Limb (tissue), 2 donors: ENCODE measurements around the gene GMPR2.

Experiments used
- DNase-seq, 2 donors: peaks; one replicate each; pipeline ENCODE4 v3.0.0-alpha.2; 2016; ENCODE audit errors: extremely low spot score in 2 of 2

The GMPR2 gene

GRCh38 chr14:24251880-24252288 lies 19.2 kb downstream of the GMPR2 start:
- no peak for DNase-seq

GRCh38 chr14:24252289-24253124 lies 19.8 kb downstream of the GMPR2 start:
- DNase-seq, result no peak

GRCh38 chr14:24253936-24254335 lies 21.2 kb downstream of the GMPR2 start:
- no peak for DNase-seq

DNA sequence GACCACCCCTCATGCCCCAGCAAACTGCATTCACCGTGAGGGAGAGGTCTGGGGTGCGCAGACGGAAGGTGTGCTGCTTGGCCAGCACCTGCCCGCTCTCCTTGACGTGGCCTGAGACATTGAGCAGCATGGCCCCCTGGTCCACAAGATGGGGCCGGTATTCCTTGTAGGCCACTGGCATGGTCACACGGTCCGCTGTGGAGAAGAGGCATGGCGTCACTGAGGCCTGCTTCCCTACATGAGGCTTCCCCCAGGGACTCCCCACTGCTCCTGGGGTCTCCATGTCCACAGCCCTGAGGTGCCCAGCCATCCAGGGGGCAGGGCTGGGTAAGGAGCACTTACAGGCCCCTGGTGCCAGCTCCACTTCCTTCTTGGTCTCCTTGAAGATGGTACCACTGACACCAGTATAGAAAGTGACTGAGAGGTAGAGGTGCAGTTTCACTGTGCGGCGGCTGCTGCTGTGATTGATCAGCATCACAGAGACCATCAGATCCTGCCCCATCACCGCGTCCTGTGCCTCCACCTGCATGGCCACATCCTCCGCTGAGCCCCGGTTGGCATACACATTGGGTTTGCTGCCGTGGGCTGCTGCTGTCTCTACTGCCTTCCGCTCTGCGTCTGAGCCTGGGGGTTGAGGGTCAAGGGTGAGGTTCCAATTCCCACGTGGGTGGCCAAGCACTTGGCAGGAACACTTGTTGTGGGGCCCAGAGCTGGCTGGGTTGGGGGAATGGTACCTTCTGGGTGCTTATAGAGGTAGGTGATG lies 22.1 kb downstream of the GMPR2 start:
- DNase-seq, result no peak

DNA sequence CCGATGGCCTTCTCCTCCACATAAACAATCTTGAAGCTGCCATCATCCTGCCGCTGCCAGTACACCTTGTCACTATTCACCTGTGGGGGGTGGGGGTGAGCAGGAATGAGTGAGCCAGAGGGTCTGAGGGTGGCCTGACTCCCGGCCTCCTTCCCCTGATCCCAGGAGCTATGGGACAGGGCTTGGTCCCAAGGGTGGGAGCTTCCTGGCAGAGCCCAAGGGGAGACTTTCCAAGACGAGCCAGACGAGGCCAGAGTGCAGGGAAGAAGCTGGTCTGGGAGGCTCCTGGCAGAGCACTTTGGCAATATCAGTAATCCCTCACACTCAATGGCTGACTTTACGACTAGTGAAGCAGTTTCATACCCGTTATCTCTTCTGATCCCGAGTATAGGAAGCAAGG lies 22.7 kb downstream of the GMPR2 start:
- no peak for DNase-seq

GRCh38 chr14:24255931-24256711 lies 23.4 kb downstream of the GMPR2 start:
- no peak for DNase-seq

DNA sequence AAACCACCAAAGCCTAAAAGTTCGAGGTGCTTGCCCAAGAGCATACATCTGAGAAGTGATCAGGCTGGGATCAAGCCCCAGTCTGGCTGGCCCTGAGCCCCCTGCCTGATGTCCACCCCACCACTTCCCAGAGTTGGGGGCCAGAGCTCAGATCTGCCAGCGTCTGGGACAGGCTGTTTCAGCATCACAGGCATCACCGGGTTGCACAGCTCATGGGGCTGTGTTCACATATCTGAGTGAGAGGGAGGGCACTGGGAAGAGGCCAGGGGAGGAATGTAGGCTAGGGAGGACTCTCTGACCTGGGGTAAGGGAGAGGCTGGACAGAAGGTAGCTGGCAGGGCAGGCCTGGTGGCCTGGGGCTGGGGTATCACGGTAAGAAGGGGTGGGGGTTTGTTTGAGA lies 24.2 kb downstream of the GMPR2 start:
- DNase-seq, result no peak

DNA sequence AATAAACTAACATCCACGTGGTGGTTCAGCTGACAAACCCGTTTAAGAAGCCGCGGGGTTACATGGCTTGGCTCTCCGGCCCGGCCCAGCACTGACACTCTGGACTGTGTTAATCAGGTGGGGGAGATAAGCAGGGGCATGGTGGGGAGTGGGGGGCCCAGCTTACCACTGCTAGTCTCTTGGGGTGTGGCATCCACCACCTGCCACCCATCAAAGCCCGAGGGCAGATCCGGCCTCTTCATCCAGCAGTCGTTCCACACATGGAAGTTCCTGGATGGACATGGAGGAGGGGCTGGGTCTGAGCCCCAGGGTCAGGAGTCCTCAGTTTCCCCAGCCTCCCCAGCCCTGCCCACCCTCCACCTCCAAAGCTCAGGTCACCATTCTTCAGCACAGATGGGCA lies 25.4 kb downstream of the GMPR2 start:
- DNase-seq, result no peak

GRCh38 chr14:24258548-24259265 lies 26.0 kb downstream of the GMPR2 start:
- no peak for DNase-seq

GRCh38 chr14:24259282-24260025 lies 26.7 kb downstream of the GMPR2 start:
- DNase-seq, result peak; percentile 14 to 83

DNA sequence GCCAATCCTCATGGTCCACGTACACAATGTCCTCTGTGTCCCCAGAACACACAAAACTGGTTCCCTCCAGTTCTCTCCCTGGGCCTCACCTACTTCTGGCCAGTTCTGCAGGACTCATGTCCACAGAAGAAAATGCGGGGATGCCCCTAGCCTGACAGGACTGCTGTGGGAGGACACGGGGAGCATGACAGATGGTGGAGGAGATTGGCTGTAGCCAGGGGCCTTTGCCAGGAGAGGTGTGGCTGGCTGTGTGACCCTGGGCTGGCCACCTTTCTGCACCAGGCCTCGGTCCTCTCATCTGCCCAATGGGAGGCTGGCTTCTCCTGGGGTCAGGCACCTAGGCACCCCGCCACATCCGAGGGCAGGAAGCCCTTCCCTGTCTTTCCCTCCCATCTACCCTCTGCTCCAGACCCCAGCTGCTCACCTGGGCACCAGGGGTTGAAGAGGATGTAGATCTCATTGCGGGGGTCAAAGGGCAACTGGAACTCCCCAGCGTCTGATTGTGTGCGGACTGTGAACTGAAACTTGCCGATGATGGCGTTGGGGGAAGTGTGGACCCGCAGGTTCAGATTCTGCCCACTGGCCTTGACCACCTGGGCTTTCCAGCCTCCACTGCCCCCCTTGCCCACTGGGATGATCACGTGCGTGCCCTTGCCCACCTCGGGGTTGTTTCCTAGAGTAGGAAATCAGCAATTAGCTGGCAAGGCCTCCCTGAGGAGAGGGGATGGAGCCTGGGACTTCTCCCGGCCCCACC lies 27.5 kb downstream of the GMPR2 start:
- DNase-seq, result no peak

DNA sequence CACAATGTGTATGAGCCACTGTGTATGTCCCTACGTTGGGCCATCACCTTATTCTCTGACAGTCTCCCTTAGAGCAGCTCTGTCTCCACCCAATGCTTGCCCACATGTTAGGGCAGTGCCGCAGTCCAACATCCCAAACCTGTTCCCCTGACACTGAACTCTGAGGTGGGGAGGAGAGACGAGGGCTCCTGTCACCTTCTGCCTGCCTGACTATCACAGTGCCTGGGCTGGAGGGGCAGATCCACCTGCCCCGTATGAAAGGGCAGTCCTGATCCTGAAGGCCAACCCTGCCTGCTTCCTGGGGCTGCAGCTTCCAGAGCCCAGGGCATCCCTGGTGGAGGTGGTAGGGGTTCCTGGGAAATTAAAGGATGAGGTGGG lies 28.0 kb downstream of the GMPR2 start:
- no peak for DNase-seq

GRCh38 chr14:24261256-24261968 lies 28.7 kb downstream of the GMPR2 start:
- no peak for DNase-seq

GRCh38 chr14:24261969-24262327 lies 29.2 kb downstream of the GMPR2 start:
- no peak for DNase-seq

GRCh38 chr14:24262821-24263733 lies 30.3 kb downstream of the GMPR2 start, which contains the start of gene TGM1:
TGM1 (minus strand) TSS chr14:24263177; CDS start chr14:24262352, 825 bp downstream.
- no peak for DNase-seq

GRCh38 chr14:24263848-24264247 lies 31.1 kb downstream of the GMPR2 start:
- no peak for DNase-seq

GRCh38 chr14:24264298-24264697 lies 31.6 kb downstream of the GMPR2 start:
- DNase-seq, result no peak
